HG03558 (cell line): ENCODE data around the gene CHCHD6.

ENCODE experiments used
- ATAC-seq: cut with Tn5 transposase; IDR thresholded peaks from one replicate; pipeline ENCODE4 v1.9.1; 2021; ENCODE audit warnings: moderate number of reproducible peaks; ENCODE audit not compliant: unreplicated experiment; ENCODE audit errors: extremely low read depth

The CHCHD6 gene

DNA sequence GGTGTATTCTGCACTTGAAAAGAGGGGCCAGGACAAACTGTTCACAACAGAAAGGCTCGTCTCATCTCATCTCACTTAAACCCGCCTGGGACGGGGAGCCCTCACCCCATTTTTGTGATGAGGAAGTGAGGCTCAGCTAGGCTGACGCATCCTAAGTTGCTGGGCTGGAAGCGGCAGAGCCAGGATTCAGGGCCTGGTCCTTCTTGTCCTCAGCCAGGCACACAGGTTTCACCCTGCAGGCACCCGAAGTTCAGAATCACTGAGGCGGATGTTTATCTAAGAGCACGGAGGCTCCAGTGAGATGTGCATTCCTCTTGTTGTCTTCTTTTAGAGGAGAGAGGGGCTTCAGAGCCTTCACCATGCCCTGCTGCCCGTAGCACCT, 227.8 kb downstream of the CHCHD6 start:
- no peak for ATAC-seq

DNA sequence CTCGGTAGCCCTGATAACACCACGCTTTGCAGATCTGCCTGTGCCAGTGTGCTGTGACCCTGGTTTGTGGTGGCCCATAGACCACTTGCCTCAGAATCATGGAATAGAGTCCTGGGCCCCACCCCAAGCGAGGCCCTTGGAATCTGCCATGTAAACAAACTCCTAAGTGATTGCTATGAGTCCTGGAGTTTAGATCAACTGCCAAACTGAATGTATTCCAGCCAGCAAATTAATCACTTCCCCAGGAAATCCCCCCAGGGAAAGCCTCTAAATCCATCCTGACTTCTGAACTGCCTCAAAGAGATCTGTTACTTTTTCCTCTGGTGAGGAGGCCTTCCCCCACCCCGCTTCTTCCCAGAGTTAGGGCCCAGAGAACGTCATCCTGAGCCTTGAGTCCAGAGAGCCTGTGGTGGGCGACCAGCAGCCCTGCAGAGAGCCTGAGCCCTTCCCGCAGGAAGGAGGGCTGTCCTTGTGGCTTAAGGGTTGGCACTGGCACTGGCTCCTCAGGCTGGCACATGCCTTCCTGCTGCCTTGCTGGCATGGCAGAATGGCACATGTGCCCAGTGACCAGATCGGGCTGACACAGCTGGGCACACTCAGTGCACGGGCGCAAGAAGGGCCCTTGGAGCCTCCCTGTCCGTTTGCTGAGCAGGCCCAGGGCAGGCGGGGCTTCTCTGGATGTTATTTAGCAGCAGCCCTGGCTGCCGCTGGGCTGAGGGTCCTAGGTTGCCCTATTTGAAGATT, 228.3 kb downstream of the CHCHD6 start:
- no peak for ATAC-seq

- no peak for ATAC-seq
Observed at GRCh38 chr3:126934031-126934531, 230.0 kb downstream of the CHCHD6 start.

DNA sequence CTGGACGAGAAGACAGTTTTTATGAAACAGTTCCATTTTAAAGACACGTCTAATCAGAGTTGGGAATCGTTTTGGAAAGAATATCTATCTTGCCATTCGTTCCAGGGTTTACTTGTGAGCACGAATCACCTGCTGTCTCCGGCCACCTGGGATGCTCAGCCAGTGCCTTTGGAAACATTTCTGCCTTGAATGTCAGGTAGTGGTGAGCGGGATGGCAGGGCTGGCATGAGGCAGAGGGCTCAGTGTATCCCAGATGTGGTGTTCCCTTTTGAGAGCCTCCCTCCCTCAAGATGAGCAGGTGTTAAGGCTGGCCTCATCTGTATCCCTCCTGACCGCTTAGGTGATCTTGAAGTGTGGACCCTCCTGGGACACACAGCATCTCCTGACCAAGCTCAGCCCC, 231.0 kb downstream of the CHCHD6 start:
- ATAC-seq: no peak

GRCh38 chr3:126935756-126936509, 231.9 kb downstream of the CHCHD6 start:
- no peak for ATAC-seq

GRCh38 chr3:126936853-126937425, 232.9 kb downstream of the CHCHD6 start:
- no peak for ATAC-seq

DNA sequence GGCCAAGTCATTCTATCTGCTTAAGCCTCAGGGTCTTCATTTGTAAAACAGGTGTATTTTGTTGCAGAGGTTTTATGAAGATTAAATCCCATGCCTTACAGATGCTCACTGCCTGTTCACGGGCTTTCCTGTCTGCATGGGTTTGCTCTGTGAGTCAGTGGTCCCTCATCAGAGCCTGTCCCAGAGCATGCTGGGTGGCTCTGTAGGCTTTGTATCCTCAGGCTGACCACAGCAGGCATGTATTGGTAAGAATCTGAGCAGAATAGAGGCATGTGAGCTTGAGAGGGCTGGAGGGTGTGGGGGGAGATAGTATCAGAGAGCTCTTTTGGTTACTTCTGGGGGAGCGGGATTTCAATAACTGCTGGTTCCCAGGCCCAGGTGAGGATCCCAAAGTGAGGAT, 233.5 kb downstream of the CHCHD6 start:
- no peak for ATAC-seq

GRCh38 chr3:126937973-126938372, 233.9 kb downstream of the CHCHD6 start:
- ATAC-seq: no peak

DNA sequence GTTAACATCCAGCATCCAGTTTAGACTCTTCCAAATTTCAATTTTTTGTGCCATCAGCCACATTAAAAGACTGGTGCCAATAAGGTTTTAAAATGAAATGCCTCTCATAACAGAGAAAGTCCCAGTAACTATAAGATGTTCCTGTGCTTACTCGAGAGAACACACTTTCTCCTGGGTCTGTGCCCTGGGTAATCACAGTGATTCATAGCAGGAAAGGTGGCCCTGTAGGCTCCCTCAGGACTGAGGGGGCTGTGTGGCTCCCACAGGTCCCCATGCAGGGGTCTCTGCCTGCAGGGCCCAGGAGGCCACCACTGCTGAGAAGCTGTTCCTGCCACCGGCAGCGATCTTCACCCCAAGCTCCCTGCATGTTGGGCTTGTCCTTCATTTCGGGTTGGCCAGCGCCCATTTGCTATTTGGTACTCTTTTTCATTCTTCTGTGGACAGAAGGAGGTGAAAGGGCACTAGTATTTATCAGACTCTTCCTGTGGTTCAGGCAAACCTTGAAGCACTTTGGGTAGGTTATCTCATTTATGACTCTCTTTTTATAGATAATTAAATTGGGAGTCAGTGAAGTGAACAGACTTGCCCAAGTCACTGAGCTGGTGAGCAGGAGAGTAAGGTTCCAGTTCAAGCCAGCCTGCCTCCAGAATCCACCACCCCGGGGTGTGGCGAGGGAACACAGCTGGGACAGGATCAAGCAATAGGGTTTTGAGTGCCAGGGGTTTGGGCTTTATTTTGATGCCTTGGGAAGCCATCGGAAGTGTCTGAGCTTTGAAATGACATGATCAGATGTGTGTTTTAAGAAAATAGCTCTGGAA, 234.7 kb downstream of the CHCHD6 start:
- ATAC-seq: no peak

DNA sequence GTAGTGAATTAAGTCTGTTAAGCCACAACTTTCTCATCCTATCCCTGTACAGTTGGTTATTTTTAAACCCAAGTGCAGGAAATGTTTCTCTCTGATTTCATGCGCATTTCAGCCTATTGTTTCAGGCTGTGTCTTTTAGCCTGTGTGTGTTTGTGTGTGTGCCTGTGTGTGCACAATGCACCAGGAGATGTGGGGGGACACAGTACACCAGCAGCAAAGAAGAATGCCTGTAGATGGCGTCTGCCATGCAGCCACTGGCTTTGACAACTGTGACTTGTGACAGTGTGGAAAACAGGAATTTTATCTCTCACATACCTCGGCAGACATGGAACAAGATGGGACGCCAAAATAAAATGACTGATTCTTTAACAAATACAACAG, 235.3 kb downstream of the CHCHD6 start:
- ATAC-seq: no peak

DNA sequence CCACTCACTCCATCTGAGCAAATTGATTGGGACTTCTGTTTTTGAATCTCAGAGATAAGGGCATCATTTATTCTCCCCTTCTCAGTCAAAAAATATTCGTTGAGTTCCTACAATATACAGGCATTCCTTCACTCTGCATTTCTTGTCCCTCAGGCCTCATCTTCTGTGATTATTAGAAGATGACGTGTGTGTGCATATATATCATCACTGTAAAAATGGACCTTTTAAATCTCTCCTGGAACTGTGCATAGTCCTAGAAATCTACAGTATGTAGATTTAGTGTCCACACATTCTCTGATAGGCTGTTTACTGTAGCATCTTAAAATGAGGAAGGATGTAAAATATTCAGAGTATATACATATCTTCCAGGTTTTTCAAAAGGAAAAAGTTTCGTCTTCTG, 235.7 kb downstream of the CHCHD6 start:
- no peak for ATAC-seq

DNA sequence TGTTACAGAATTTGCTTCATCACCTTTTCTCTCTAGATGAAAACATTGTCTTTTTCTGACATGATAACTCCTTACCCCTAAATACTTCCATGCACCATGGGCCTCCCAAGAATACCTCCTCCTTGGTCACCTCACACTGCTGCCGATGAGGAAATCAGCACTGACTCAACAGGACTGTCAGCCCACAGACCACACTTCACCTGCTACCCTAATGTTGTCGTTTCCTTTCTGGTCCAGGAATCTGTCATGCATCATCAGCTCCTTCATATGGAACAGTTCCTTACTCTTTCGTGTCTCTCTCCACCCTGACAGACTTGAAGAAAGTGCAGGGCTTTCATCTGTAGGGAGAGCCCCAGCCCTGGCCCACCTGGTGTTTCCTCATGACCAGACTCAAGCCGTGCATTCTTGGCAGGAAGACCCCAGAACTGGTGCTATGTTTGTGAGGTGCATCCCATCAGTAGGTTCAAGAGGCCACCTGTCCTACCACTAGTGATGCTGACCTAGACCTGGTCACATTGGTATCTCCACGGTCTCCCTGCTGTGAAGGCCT, 237.8 kb downstream of the CHCHD6 start:
- no peak for ATAC-seq

DNA sequence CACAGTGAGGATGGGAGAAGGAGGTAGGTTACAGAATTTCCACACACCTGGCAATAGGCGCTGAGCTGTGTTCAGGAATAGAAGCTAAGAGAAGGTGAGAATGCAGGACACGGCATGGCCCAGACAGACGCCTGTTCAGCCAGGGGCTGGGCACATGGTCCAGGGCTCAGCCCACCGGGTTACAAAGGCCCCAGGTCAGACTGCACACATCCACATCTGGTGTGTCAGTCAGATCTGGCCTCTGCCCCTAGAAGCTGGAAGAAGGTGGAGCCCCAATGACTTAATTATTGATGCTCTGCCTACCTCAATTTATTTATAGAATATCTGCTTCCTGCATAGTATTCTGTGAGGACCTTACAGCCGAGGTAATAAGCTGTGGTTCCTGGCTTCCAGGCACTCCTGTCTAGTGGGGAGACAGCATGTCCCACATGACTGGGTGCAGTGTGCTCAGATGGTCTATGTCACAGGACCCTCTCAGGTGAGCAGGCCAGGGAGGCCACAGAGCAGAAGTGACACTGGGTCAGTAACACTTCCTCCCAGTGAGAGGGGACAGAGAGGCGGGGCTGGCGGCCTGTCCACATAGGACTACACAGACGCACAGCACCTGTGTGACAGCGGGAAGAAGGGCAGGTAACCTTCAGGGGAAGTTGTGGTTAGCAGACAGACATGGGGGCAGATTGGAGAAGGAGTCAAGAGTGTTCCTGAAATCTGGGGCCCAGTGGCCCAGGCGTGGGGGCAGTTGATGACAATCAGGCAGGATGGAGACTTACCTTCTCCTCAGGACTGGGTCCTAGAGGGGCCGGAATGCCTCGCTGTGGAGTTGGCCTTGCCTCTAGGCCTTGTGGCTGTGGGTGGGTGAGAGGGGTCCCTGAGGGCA, 240.3 kb downstream of the CHCHD6 start:
- ATAC-seq: no peak

GRCh38 chr3:126945171-126945721, 241.2 kb downstream of the CHCHD6 start:
- ATAC-seq: no peak

GRCh38 chr3:126945891-126946290, 241.9 kb downstream of the CHCHD6 start:
- no peak for ATAC-seq

DNA sequence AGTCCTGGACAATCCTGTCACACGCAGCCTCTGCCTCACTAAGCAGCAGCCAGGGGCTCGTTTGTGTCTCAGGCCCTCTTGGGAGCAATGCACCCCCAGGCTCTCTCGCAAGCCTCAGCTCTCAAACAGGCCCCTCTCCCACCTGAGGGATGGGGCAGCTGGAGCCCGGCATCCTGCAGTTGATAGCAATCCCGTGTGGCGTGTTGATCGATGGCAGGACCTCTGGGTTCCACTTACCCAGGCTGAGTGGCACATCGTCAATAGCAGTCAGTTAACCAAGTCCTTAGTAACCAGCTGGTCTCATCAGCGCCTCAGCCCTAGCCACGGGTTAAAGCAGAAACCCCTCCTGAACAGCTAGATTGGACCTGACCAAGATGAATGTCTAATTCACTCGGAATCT, 242.4 kb downstream of the CHCHD6 start:
- ATAC-seq: no peak

DNA sequence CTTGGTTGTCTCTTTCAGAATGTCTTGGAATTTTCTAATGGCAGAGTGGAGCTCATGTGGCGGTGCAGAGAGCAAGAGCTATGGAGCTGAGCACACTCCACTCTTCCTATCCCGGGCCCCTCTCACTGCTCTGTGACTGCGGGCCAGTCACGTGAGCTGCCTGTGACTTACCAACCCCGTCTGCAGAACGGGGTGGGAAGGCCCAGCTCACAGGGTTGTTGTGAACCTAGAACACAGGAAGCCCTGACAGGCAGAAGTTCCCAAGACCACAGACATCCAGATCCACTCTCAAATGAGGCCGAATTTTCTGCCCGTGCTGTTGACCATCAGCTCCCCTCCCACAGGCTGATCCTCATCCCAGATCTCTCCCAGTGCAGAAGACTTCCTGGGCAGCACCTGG, 243.4 kb downstream of the CHCHD6 start:
- ATAC-seq: no peak

GRCh38 chr3:126948980-126949535, 245.0 kb downstream of the CHCHD6 start:
- no peak for ATAC-seq

DNA sequence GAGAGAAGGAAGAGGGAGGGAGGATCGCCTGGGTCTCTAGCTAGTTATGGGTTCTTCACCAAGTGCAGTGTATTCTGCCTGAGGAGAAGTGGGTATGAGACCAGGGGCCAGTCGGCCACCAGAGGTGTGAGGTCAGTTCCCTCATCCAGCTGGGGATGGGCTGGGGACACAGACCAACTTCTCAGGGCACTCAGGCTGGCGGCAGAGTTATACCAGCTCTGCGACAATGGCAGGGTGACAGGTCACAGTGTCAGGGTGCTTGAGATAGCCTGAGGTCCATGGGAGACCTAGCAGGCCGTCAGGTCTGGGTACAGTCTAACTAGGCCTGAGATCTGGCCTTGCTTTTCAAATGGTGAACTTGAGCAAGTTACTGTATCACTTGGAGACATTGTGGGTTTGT, 247.5 kb downstream of the CHCHD6 start:
- no peak for ATAC-seq
